Thyroid gland (tissue), 4 donors: ENCODE measurements around the gene SECTM1. TPM values are rescaled to one million over a fixed set of nuclear protein-coding genes. Genes with fewer than 3 reads are reported as not detected.

Experiments
- DNase-seq, 2 donors: peaks; one replicate each; pipeline ENCODE4 v3.0.0-alpha.2; 2019
- H3K27ac ChIP-seq, 3 donors: fragments of 200-600 bp; sonication (generic); 1 replicate in 2 of 3; 2 replicates in 1 of 3; pipeline ENCODE4 v1.5.1; 2016 to 2019; ENCODE audit warnings: mild to moderate bottlenecking in 1 of 3, moderate library complexity in 1 of 3
- H3K27me3 ChIP-seq: fragments of 200-600 bp; sonication (generic); one replicate; pipeline ENCODE4 v1.5.1; 2019
- H3K36me3 ChIP-seq, 2 donors: fragments of 200-600 bp; sonication (generic); one replicate each; pipeline ENCODE4 v1.5.1; 2016 to 2019
- H3K4me1 ChIP-seq, 2 donors: fragments of 200-600 bp; sonication (generic); one replicate each; pipeline ENCODE4 v1.5.1; 2017 to 2019
- H3K4me3 ChIP-seq, 3 donors: fragments of 200-600 bp; sonication (generic); replicated peaks in 1 of 3; 1 replicate in 2 of 3; 2 replicates in 1 of 3; pipeline ENCODE4 v1.5.1; 2016; ENCODE audit warnings: mild to moderate bottlenecking in 1 of 3
- H3K9me3 ChIP-seq: fragments of 200-600 bp; sonication (generic); one replicate; pipeline ENCODE4 v1.5.1; 2017
- CTCF ChIP-seq, 6 experiments: fragments of 200-600 bp in 3 of 6; fragments of 450-650 bp in 3 of 6; sonication (generic) in 3 of 6; IDR thresholded peaks; one replicate each; pipeline ENCODE4 v1.5.1; 2016 to 2019; ENCODE audit warnings: antibody characterized with exemption in 6 of 6, mild to moderate bottlenecking in 2 of 6, inconsistent platforms in 1 of 6, moderate library complexity in 1 of 6
- POLR2A ChIP-seq, 2 donors: fragments of 450-650 bp; IDR thresholded peaks; one replicate each; pipeline ENCODE4 v1.6.1; 2017; ENCODE audit warnings: antibody characterized with exemption in 2 of 2, mild to moderate bottlenecking in 2 of 2, moderate library complexity in 1 of 2
- WGBS, 2 donors: methylation state at CpG; one replicate each; pipeline ENCODE4 v1.1.5; 2017; 5-methylcytosine and 5-hydroxymethylcytosine counted together
- intact Hi-C: fragments of 100-400 bp; cut with DNase I; formaldehyde crosslinking; loops from one replicate; pipeline ENCODE4 v1.15.1; 2023
- total RNA-seq, 4 donors: library from RNA; depleted of rRNA; stranded (reverse); fragments of >200 nt; gene quantifications; one replicate each; pipeline ENCODE4 v1.2.3, GENCODE V29; 2016

Gene SECTM1
- total RNA-seq, 4 donors from 2014 or later = 4.1 to 15.3 (median 5.1) TPM

DNA sequence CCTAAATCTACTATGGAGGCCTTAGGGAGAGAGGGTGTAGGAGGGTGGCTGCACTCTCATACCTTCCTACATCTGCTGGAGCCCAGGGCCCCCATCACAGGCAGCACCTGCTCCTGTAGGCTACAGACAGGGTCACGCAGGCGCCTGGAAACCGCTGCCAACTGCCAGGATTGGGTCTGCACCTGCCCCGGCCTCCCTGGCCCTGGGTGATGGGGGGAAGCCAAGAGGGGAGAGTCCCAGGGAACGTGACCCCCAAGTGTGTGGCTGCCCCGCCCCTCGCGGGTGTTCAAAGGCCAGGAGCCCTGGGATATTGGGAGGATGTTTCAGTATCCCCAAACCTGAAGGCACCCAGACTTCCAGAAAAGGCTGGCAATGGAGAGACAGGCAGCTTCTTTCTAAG is 19.9 kb upstream of the SECTM1 start:
- Histone ChIP-seq H3K9me3 (no peaks in the 10 kb centered on the region), H3K27me3 (no peaks in the 10 kb centered on the region), H3K27ac (no peak overlapping the region), H3K4me3 (no peak overlapping the region), H3K4me1 (peaks cover 12 to 36% of the 10 kb centered on the region in 2 donors), H3K36me3 (no peaks in the 10 kb centered on the region)
- TF ChIP-seq POLR2A (IDR thresholded peaks at IDR 0.05) (no peak), CTCF (IDR thresholded peaks at IDR 0.05) (no peak)
- intact Hi-C loops = loop anchor here (2.0 to 10.0 kb wide), 3 partner anchors 61 to 421 kb away; no protein-coding TSS in a partner anchor
- WGBS, 2 donors = 90 to 91% methylated on average over 4 to 7 of the region's 8 CpGs
- DNase-seq = no peak

DNA sequence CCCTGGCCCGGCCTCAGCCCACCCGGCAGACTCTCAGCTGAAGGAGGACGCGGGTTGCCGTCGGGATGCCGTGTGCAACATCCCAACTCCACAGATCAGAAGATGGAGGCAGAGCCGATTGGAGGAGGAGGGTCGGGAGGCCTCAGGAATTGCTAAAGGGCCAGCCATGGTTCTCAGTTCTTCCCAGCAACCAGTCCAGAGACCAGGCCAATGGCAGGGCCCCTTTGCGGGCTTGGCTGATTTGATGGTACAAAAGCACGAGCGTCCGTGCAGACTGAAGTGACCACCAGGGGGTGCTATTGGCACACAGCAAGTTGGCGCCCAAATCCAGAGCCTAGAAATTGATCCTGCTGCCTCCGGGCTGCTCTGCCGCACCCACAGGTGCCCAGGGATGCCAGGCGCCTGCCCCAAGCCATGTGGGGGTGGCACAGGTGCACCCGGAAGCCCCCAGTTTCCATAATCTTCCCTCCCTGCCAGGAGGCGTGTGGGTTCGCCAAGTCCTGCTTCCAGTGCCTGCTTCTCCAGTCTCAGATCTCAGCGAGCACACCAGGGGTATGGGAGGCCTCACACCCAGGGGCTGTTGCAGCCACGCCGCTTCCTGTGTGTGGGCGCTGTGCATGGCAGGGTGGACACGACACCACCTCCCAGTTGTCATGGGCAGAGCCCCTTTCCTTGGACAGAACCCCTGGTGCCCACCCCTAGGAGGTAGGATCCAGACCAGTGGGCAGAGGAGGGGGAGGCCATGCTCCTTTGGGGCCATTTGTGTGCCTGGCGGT is 18.3 kb upstream of the SECTM1 start:
- peak; percentile 85 to 89 for DNase-seq
- H3K27me3 ChIP-seq = no peaks in the 10 kb centered on the region
- intact Hi-C loops = loop anchor here (2.0 to 10.0 kb wide), 3 partner anchors 63 to 423 kb away; no protein-coding TSS in a partner anchor
- TF ChIP-seq POLR2A (IDR thresholded peaks at IDR 0.05) (no peak), CTCF (IDR thresholded peaks at IDR 0.05) (peak; percentile 84 to 94 (median 90))
- H3K4me3 ChIP-seq = no peak overlapping the region
- WGBS, 2 donors = 49 to 65% methylated on average over 12 to 20 of the region's 26 CpGs
- no peaks in the 10 kb centered on the region for H3K9me3 ChIP-seq
- no peaks in the 10 kb centered on the region for H3K36me3 ChIP-seq
- peaks cover 12 to 31% of the 10 kb centered on the region in 2 donors for H3K4me1 ChIP-seq
- H3K27ac ChIP-seq = no peak overlapping the region

GRCh38 chr17:82351254-82351712 is 17.7 kb upstream of the SECTM1 start:
- H3K9me3 ChIP-seq = no peaks in the 10 kb centered on the region
- WGBS, 2 donors = 66 to 70% methylated on average over 20 to 21 of the region's 21 CpGs
- no peak overlapping the region for H3K27ac ChIP-seq
- no peak for TF ChIP-seq POLR2A (IDR thresholded peaks at IDR 0.05)
- TF ChIP-seq CTCF (IDR thresholded peaks at IDR 0.05) = no peak
- H3K36me3 ChIP-seq = no peaks in the 10 kb centered on the region
- no peak overlapping the region for H3K4me3 ChIP-seq
- peaks cover 6 to 25% of the 10 kb centered on the region in 2 donors for H3K4me1 ChIP-seq
- intact Hi-C loops = loop anchor here (5.0 to 10.0 kb wide), 2 partner anchors 201 to 424 kb away; no protein-coding TSS in a partner anchor
- DNase-seq = no peak
- H3K27me3 ChIP-seq = no peaks in the 10 kb centered on the region

- Histone ChIP-seq H3K27ac (no peak overlapping the region), H3K36me3 (no peaks in the 10 kb centered on the region), H3K27me3 (no peaks in the 10 kb centered on the region), H3K4me3 (no peak overlapping the region), H3K4me1 (peaks cover 3 to 18% of the 10 kb centered on the region in 2 donors), H3K9me3 (no peaks in the 10 kb centered on the region)
- intact Hi-C loops = loop anchor here (5.0 to 10.0 kb wide), 2 partner anchors 202 to 424 kb away; no protein-coding TSS in a partner anchor
- no peak for TF ChIP-seq CTCF (IDR thresholded peaks at IDR 0.05)
- TF ChIP-seq POLR2A (IDR thresholded peaks at IDR 0.05) = no peak
- DNase-seq = no peak
- WGBS, 2 donors = 91 to 92% methylated on average over 16 to 21 of the region's 28 CpGs
Measured at GRCh38 chr17:82350182-82351030, 16.8 kb upstream of the SECTM1 start.
